Hepatocyte (in vitro differentiated cells): ENCODE results near the gene CD4. TPM values are rescaled to one million over a fixed set of nuclear protein-coding genes. Genes with fewer than 3 reads are reported as not detected.

Experiments used
- DNase-seq: peaks from one replicate; pipeline ENCODE4 v3.0.0-alpha.2; 2016; ENCODE audit warnings: low spot score
- H2AFZ ChIP-seq: fragments of 200-600 bp; sonication (generic); 2 replicates; pipeline ENCODE4 v1.6.0; 2016; ENCODE audit warnings: antibody characterized with exemption, mild to moderate bottlenecking
- H3K27ac ChIP-seq: fragments of 200-600 bp; sonication (generic); 2 replicates; pipeline ENCODE4 v1.5.1; 2016; ENCODE audit warnings: mild to moderate bottlenecking
- H3K27me3 ChIP-seq: fragments of 200-600 bp; sonication (generic); 2 replicates; pipeline ENCODE4 v1.6.1; 2016
- H3K36me3 ChIP-seq: fragments of 200-600 bp; sonication (generic); replicated peaks from 2 replicates; pipeline ENCODE4 v1.5.1; 2016; ENCODE audit warnings: low read depth; ENCODE audit not compliant: insufficient read depth
- H3K4me1 ChIP-seq: fragments of 200-600 bp; sonication (generic); 2 replicates; pipeline ENCODE4 v1.5.1; 2016; ENCODE audit warnings: mild to moderate bottlenecking, moderate library complexity; ENCODE audit not compliant: insufficient read depth
- H3K4me2 ChIP-seq: fragments of 200-600 bp; sonication (generic); 2 replicates; pipeline ENCODE4 v1.6.0; 2016
- H3K4me3 ChIP-seq: fragments of 200-600 bp; sonication (generic); 2 replicates; pipeline ENCODE4 v1.5.1; 2016; ENCODE audit warnings: mild to moderate bottlenecking
- H3K79me2 ChIP-seq: fragments of 200-600 bp; sonication (generic); 2 replicates; pipeline ENCODE4 v1.6.0; 2017; ENCODE audit warnings: mild to moderate bottlenecking
- H3K9me2 ChIP-seq: fragments of 200-600 bp; sonication (generic); replicated peaks from 2 replicates; pipeline ENCODE4 v1.6.0; 2017; ENCODE audit warnings: mild to moderate bottlenecking; ENCODE audit not compliant: insufficient read depth
- H3K9me3 ChIP-seq: fragments of 200-600 bp; sonication (generic); 2 replicates; pipeline ENCODE4 v1.5.1; 2016; ENCODE audit warnings: low read depth, mild to moderate bottlenecking
- H4K20me1 ChIP-seq: fragments of 200-600 bp; sonication (generic); 2 replicates; pipeline ENCODE4 v1.6.0; 2016; ENCODE audit warnings: mild to moderate bottlenecking; ENCODE audit not compliant: insufficient read depth, poor library complexity, severe bottlenecking
- EZH2 ChIP-seq: fragments of 200-600 bp; sonication (generic); IDR thresholded peaks from 2 replicates; pipeline ENCODE4 v1.6.1; 2016; ENCODE audit warnings: antibody characterized with exemption, mild to moderate bottlenecking, borderline replicate concordance
- EZH2phosphoT487 ChIP-seq: fragments of 200-600 bp; sonication (generic); IDR thresholded peaks from one replicate; pipeline ENCODE4 v1.6.1; 2018; ENCODE audit warnings: antibody characterized with exemption, mild to moderate bottlenecking, low read depth, moderate library complexity; ENCODE audit not compliant: unreplicated experiment, severe bottlenecking
- WGBS: methylation state at CpG from one replicate; pipeline ENCODE4 v1.1.6; 2016; ENCODE audit warnings: low lambda C conversion rate; ENCODE audit errors: missing lambda C conversion rate; 5-methylcytosine and 5-hydroxymethylcytosine counted together
- polyA plus RNA-seq: library from polyadenylated mRNA; unstranded; fragments of >200 nt; fragmentation: Nextera tagmentation; extraction: Ambion mirVana; gene quantifications from 2 replicates; pipeline ENCODE4 v1.2.1, GENCODE V29; 2016
- total RNA-seq: library from RNA; depleted of rRNA; stranded (reverse); fragments of >200 nt; gene quantifications from 2 replicates; pipeline ENCODE4 v1.2.3, GENCODE V29; 2014
- TF ChIP-seq, protein P1 (sequence below): fragments of 200-600 bp; sonication (generic); IDR thresholded peaks from 2 replicates; pipeline ENCODE4 v1.5.1; 2016; ENCODE audit warnings: antibody characterized with exemption, mild to moderate bottlenecking; ENCODE audit not compliant: poor library complexity

The CD4 gene
- total and polyA plus RNA-seq, 2 experiments from 2014 or later, result 2.7 to 6.4 TPM

DNA sequence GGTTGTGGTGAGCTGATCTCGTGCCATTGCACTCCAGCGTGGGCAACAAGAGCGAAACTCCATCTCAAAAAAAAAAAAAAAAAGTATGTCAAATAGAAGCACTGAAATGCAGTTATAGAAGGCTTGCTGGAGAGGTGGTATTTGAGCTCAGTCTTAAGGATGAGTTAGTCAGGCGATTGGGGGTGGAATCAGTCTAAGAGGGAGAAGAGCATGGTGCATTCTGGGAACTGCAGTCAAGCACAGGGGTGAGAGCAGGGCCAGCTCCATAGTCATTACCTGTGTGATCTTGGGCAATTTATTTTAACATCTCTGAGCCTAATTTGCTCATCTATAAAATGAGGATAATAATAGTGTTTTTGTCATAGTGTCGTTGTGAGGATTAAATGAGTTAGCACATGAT is 45.5 kb downstream of the CD4 start:
- Histone ChIP-seq H4K20me1 (no peaks in the 10 kb centered on the region), H3K27me3 (no peaks in the 10 kb centered on the region), H3K27ac (peak overlapping the region; percentile 55), H3K4me2 (no peak overlapping the region), H3K79me2 (no peaks in the 10 kb centered on the region), H3K4me3 (no peak overlapping the region), H3K9me3 (no peaks in the 10 kb centered on the region), H3K9me2 (no peaks in the 10 kb centered on the region), H2AFZ (no peak overlapping the region), H3K36me3 (no peaks in the 10 kb centered on the region), H3K4me1 (no peaks in the 10 kb centered on the region)
- 88% methylated on average over 5 of the region's 5 CpGs for WGBS
- TF ChIP-seq EZH2phosphoT487 (no peak), EZH2 (no peak)
- TF ChIP-seq, protein P1, sequence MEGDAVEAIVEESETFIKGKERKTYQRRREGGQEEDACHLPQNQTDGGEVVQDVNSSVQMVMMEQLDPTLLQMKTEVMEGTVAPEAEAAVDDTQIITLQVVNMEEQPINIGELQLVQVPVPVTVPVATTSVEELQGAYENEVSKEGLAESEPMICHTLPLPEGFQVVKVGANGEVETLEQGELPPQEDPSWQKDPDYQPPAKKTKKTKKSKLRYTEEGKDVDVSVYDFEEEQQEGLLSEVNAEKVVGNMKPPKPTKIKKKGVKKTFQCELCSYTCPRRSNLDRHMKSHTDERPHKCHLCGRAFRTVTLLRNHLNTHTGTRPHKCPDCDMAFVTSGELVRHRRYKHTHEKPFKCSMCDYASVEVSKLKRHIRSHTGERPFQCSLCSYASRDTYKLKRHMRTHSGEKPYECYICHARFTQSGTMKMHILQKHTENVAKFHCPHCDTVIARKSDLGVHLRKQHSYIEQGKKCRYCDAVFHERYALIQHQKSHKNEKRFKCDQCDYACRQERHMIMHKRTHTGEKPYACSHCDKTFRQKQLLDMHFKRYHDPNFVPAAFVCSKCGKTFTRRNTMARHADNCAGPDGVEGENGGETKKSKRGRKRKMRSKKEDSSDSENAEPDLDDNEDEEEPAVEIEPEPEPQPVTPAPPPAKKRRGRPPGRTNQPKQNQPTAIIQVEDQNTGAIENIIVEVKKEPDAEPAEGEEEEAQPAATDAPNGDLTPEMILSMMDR, result no peak
- no peak for DNase-seq

DNA sequence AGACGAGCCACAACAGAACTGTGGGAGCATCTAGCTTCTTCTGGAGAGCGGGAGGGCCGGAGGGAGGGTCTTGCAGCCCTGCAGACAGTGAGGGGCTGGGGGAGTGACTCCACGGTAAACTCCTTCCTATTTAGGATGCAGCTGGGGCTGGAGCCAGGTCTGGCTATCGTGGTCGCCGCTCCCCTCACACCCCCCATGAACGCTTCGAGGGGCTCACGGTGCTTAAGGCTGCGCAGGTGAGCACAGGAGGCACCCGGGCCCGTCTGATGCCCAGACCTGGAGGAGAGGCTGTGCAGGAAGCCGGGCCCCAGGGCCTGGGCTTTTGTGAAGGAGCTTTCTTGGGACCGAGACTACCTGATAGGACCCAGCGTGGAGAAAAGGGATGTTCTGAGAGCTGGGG is 47.5 kb downstream of the CD4 start:
- no peak for DNase-seq
- no peaks in the 10 kb centered on the region for H3K4me1 ChIP-seq
- H2AFZ ChIP-seq, result no peak overlapping the region
- no peaks in the 10 kb centered on the region for H3K9me2 ChIP-seq
- no peaks in the 10 kb centered on the region for H3K79me2 ChIP-seq
- WGBS, result 93% methylated on average over 16 of the region's 16 CpGs
- no peaks in the 10 kb centered on the region for H3K27me3 ChIP-seq
- H3K27ac ChIP-seq, result no peak overlapping the region
- H3K9me3 ChIP-seq, result no peaks in the 10 kb centered on the region
- TF ChIP-seq EZH2phosphoT487 (no peak), EZH2 (no peak)
- TF ChIP-seq, protein P1, result no peak
- H3K4me3 ChIP-seq, result no peak overlapping the region
- H4K20me1 ChIP-seq, result no peaks in the 10 kb centered on the region
- H3K4me2 ChIP-seq, result no peak overlapping the region
- no peaks in the 10 kb centered on the region for H3K36me3 ChIP-seq

DNA sequence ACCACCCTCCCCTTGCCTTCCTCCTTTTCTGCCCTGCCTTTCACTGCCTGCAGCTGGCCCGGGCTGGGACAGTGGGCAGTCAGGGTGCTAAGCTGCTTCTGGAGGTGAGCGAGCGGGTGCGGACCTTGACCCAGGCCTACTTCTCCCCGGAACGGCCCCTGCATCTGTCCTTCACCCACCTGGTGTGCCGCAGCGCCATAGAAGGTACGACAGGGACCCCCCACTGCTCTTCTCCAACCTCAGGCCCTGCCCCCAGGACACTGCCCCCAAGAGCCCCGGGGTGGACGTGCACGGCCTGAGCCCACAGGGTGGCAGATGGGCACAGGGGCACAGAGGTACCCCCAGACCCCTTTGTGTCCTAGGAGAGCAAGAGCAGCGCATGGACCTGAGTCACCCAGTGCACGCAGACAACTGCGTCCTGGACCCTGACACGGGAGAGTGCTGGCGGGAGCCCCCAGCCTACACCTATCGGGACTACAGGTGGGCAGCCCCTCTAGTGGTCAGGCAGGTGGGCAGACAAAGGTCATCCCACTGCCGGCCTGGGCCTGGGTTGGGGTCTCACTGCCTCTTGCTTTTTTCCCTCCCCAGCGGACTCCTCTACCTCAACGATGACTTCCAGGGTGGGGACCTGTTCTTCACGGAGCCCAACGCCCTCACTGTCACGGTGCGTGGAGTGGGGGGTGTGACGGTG is 48.2 kb downstream of the CD4 start:
- no peak overlapping the region for H3K4me3 ChIP-seq
- H2AFZ ChIP-seq, result no peak overlapping the region
- DNase-seq, result no peak
- no peak overlapping the region for H3K27ac ChIP-seq
- H3K36me3 ChIP-seq, result no peaks in the 10 kb centered on the region
- no peaks in the 10 kb centered on the region for H3K9me3 ChIP-seq
- 95% methylated on average over 25 of the region's 26 CpGs for WGBS
- no peaks in the 10 kb centered on the region for H4K20me1 ChIP-seq
- no peaks in the 10 kb centered on the region for H3K9me2 ChIP-seq
- no peaks in the 10 kb centered on the region for H3K4me1 ChIP-seq
- no peak overlapping the region for H3K4me2 ChIP-seq
- H3K79me2 ChIP-seq, result no peaks in the 10 kb centered on the region
- no peak for TF ChIP-seq EZH2phosphoT487
- TF ChIP-seq, protein P1, result no peak
- no peak for TF ChIP-seq EZH2
- no peaks in the 10 kb centered on the region for H3K27me3 ChIP-seq

DNA sequence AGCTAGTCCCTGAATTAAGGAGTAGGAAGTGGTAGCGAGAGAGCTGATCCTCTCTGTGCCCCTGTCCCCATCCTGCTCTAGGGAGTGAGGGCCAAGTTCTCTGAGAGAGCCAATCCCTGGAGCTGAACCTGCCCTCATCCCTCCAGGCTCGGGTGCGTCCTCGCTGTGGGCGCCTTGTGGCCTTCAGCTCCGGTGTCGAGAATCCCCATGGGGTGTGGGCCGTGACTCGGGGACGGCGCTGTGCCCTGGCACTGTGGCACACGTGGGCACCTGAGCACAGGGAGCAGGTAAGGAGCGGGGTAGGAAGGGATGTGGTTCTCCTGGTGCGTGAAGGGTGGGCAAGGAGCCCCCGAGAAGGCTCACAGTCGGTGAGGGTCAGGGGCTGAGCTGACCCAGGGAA is 49.5 kb downstream of the CD4 start:
- Histone ChIP-seq H3K9me2 (no peaks in the 10 kb centered on the region), H3K27me3 (no peaks in the 10 kb centered on the region), H3K4me3 (no peak overlapping the region), H4K20me1 (no peaks in the 10 kb centered on the region), H3K79me2 (no peaks in the 10 kb centered on the region), H3K36me3 (no peaks in the 10 kb centered on the region), H3K4me2 (no peak overlapping the region), H2AFZ (no peak overlapping the region), H3K27ac (no peak overlapping the region), H3K4me1 (no peaks in the 10 kb centered on the region), H3K9me3 (no peaks in the 10 kb centered on the region)
- TF ChIP-seq EZH2 (no peak), EZH2phosphoT487 (no peak)
- TF ChIP-seq, protein P1, result no peak
- DNase-seq, result no peak
- 96% methylated on average over 15 of the region's 16 CpGs for WGBS
